A673 (cell line): ENCODE results near the gene GALNT6.

Experiments used
- EZH2 ChIP-seq: fragments of 200-600 bp; sonication (generic); IDR thresholded peaks from 2 replicates; pipeline ENCODE4 v1.6.1; 2017; ENCODE audit warnings: borderline replicate concordance, low read depth, mild to moderate bottlenecking, mixed read lengths, antibody characterized with exemption, low read length; ENCODE audit not compliant: poor library complexity, severe bottlenecking
- TF ChIP-seq, protein P1 (sequence below): fragments of 300-800, 200-600 bp; sonication (generic); conservative IDR thresholded peaks from 2 replicates; pipeline ENCODE4 v1.5.1; 2017; ENCODE audit warnings: low read depth, mild to moderate bottlenecking, antibody characterized with exemption, low read length, moderate library complexity, mixed read lengths

DNA sequence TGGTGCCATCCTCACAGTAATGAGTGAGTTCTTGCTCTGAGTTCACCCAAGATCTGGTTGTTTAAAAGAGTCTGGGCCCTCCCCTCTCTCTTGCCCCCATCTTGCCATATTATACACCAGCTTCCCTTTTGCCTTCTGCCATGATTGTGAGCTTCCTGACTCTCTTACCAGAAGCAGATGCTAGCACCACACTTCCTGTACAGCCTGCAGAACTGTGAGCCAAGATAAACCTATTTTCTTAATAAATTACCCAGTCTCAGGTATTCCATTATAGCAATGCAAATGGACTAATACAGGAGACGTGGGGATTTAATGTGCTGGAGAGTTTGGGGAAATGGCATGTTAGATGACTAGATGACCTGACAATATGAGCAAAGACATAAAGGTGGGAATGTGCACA is 46.2 kb upstream of the GALNT6 start:
- TF ChIP-seq, protein P1, sequence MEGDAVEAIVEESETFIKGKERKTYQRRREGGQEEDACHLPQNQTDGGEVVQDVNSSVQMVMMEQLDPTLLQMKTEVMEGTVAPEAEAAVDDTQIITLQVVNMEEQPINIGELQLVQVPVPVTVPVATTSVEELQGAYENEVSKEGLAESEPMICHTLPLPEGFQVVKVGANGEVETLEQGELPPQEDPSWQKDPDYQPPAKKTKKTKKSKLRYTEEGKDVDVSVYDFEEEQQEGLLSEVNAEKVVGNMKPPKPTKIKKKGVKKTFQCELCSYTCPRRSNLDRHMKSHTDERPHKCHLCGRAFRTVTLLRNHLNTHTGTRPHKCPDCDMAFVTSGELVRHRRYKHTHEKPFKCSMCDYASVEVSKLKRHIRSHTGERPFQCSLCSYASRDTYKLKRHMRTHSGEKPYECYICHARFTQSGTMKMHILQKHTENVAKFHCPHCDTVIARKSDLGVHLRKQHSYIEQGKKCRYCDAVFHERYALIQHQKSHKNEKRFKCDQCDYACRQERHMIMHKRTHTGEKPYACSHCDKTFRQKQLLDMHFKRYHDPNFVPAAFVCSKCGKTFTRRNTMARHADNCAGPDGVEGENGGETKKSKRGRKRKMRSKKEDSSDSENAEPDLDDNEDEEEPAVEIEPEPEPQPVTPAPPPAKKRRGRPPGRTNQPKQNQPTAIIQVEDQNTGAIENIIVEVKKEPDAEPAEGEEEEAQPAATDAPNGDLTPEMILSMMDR: no peak
- TF ChIP-seq EZH2: no peak
